Head of caudate nucleus (tissue), 42 donors: ENCODE results near the gene SCARB2.
A peak's percentile ranks its signal among the peaks of the same experiment; 100 is the strongest.
"Not testable (repeated sequence)": the region's sequence is repeated elsewhere in the genome, so short reads cannot be mapped to it uniquely, and the experiment has no call there.

ENCODE experiments used
- DNase-seq, 42 donors: peaks; one replicate each; pipeline versions ENCODE4 v3.0.0 to v3.0.0-alpha.2; 2020 to 2021; ENCODE audit warnings: mixed read lengths in 7 of 42
- intact Hi-C: fragments of 100-400 bp; cut with DNase I; formaldehyde crosslinking; loops from one replicate; pipeline ENCODE4 v1.15.0; 2022

Gene SCARB2

GRCh38 chr4:76213415-76214176 lies at the start of gene SCARB2:
Gene SCARB2, minus strand, starts transcription at chr4:76213824. Its CDS starts 281 bp downstream, at chr4:76213543.
- intact Hi-C loops = loop anchor here (2.0 to 5.0 kb wide), 2 partner anchors 37 to 864 kb away; partner anchors contain the start of genes CCNI and FAM47E

GRCh38 chr4:76260571-76260970 lies 46.9 kb upstream of the SCARB2 start:
- DNase-seq = no peak
- intact Hi-C loops = no loop called here

More at GRCh38 chr4:76213415-76214176, at the start of gene SCARB2:
- DNase-seq = peak; percentile 56 to 94 (median 87)

- intact Hi-C loops = no loop called here
Measured at GRCh38 chr4:76257824-76258223, 44.2 kb upstream of the SCARB2 start.

GRCh38 chr4:76256968-76257367 lies 43.3 kb upstream of the SCARB2 start:
- DNase-seq = no peak
- intact Hi-C loops = no loop called here

More at GRCh38 chr4:76257824-76258223, 44.2 kb upstream of the SCARB2 start:
- peak in 15 of 42 donors; percentile 5 to 62 (median 26) for DNase-seq

GRCh38 chr4:76256032-76256431 lies 42.4 kb upstream of the SCARB2 start:
- no peak for DNase-seq
- intact Hi-C loops = no loop called here

- intact Hi-C loops = no loop called here
- no peak for DNase-seq
Measured at GRCh38 chr4:76253511-76253910, 39.9 kb upstream of the SCARB2 start.

GRCh38 chr4:76252271-76252653 lies 38.6 kb upstream of the SCARB2 start:
- DNase-seq = no peak
- intact Hi-C loops = no loop called here

- DNase-seq = peak; percentile 33 to 86 (median 72)
- intact Hi-C loops = loop anchor here (2.0 kb wide), 1 partner anchor 37 kb away; no protein-coding TSS in a partner anchor
Measured at GRCh38 chr4:76251441-76252270, 38.0 kb upstream of the SCARB2 start, which contains the start of gene FAM47E. Gene FAM47E, plus strand, starts transcription at chr4:76251721. Its CDS starts 26 bp downstream, at chr4:76251747.

- intact Hi-C loops = loop anchor here (2.0 kb wide), 1 partner anchor 36 kb away; no protein-coding TSS in a partner anchor
Measured at GRCh38 chr4:76250962-76251361, 37.3 kb upstream of the SCARB2 start.

GRCh38 chr4:76246852-76247251 lies 33.2 kb upstream of the SCARB2 start:
- intact Hi-C loops = no loop called here
- no peak for DNase-seq

More at GRCh38 chr4:76250962-76251361, 37.3 kb upstream of the SCARB2 start:
- peak in 19 of 42 donors; percentile 2 to 44 (median 16) for DNase-seq

GRCh38 chr4:76246025-76246424 lies 32.4 kb upstream of the SCARB2 start:
- intact Hi-C loops = no loop called here
- DNase-seq = no peak

- intact Hi-C loops, DNase-seq: not testable (repeated sequence)
Measured at GRCh38 chr4:76243877-76244276, 30.3 kb upstream of the SCARB2 start.

GRCh38 chr4:76240236-76240635 lies 26.6 kb upstream of the SCARB2 start:
- intact Hi-C loops = no loop called here
- no peak for DNase-seq

- DNase-seq = no peak
- intact Hi-C loops = no loop called here
Measured at GRCh38 chr4:76238701-76239100, 25.1 kb upstream of the SCARB2 start.

GRCh38 chr4:76238236-76238635 lies 24.6 kb upstream of the SCARB2 start:
- DNase-seq = no peak
- intact Hi-C loops = no loop called here

GRCh38 chr4:76235915-76236314 lies 22.3 kb upstream of the SCARB2 start:
- intact Hi-C loops = no loop called here
- no peak for DNase-seq

GRCh38 chr4:76235407-76235806 lies 21.8 kb upstream of the SCARB2 start:
- intact Hi-C loops = no loop called here
- DNase-seq = no peak

- DNase-seq = no peak
- intact Hi-C loops = no loop called here
Measured at GRCh38 chr4:76234679-76235044, 21.0 kb upstream of the SCARB2 start.

- intact Hi-C loops = no loop called here
- DNase-seq = peak in 4 of 42 donors; percentile 8 to 39 (median 20)
Measured at GRCh38 chr4:76233967-76234678, 20.5 kb upstream of the SCARB2 start.
